Parathyroid adenoma (tissue), 2 donors: ENCODE data around the gene PTPN1.

Experiments
- H2AFZ ChIP-seq: fragments of 300-600 bp; sonication (generic); one replicate; pipeline ENCODE4 v1.7.0; 2017; ENCODE audit warnings: antibody characterized with exemption, mild to moderate bottlenecking
- H3K27ac ChIP-seq: fragments of 300-600 bp; sonication (generic); one replicate; pipeline ENCODE4 v1.7.0; 2017
- H3K27me3 ChIP-seq: fragments of 300-600 bp; sonication (generic); one replicate; pipeline ENCODE4 v1.7.0; 2017; ENCODE audit warnings: low read length; ENCODE audit not compliant: control insufficient read depth, insufficient read depth
- H3K36me3 ChIP-seq: fragments of 300-600 bp; sonication (generic); one replicate; pipeline ENCODE4 v1.7.0; 2017; ENCODE audit warnings: low read length; ENCODE audit not compliant: control insufficient read depth, insufficient read depth
- H3K4me1 ChIP-seq: fragments of 300-600 bp; sonication (generic); one replicate; pipeline ENCODE4 v1.7.0; 2017; ENCODE audit warnings: control low read depth
- H3K4me2 ChIP-seq: fragments of 300-600 bp; sonication (generic); one replicate; pipeline ENCODE4 v1.7.0; 2017; ENCODE audit warnings: low read length
- H3K4me3 ChIP-seq: fragments of 300-600 bp; sonication (generic); one replicate; pipeline ENCODE4 v1.7.0; 2017; ENCODE audit warnings: low read depth, low read length
- H3K79me2 ChIP-seq: fragments of 300-600 bp; sonication (generic); one replicate; pipeline ENCODE4 v1.7.0; 2017; ENCODE audit warnings: control low read depth
- H3K9ac ChIP-seq: fragments of 300-600 bp; sonication (generic); one replicate; pipeline ENCODE4 v1.7.0; 2017; ENCODE audit warnings: mild to moderate bottlenecking
- H3K9me3 ChIP-seq: fragments of 300-600 bp; sonication (generic); one replicate; pipeline ENCODE4 v1.7.0; 2017; ENCODE audit warnings: low read length; ENCODE audit not compliant: control insufficient read depth
- CTCF ChIP-seq: fragments of 300-600 bp; sonication (generic); IDR thresholded peaks from one replicate; pipeline ENCODE4 v1.7.0; 2017; ENCODE audit warnings: antibody characterized with exemption, mild to moderate bottlenecking
- donor health status: primary hyperparathyroidism.

The PTPN1 gene

GRCh38 chr20:50588034-50588736 is 78.0 kb downstream of the PTPN1 start:
- Histone ChIP-seq H3K4me3 (no peak overlapping the region), H3K4me2 (no peak overlapping the region), H3K27me3 (no peaks in the 10 kb centered on the region), H3K27ac (no peak overlapping the region), H3K9me3 (no peaks in the 10 kb centered on the region), H3K79me2 (peaks cover 8% of the 10 kb centered on the region), H3K4me1 (peaks cover 7% of the 10 kb centered on the region), H3K36me3 (no peaks in the 10 kb centered on the region), H3K9ac (no peak overlapping the region), H2AFZ (no peak overlapping the region)
- TF ChIP-seq CTCF: peak; percentile 77

- Histone ChIP-seq H3K27ac (no peak overlapping the region), H3K4me1 (peaks cover 3% of the 10 kb centered on the region), H3K4me2 (no peak overlapping the region), H2AFZ (no peak overlapping the region), H3K9me3 (no peaks in the 10 kb centered on the region), H3K36me3 (no peaks in the 10 kb centered on the region), H3K9ac (no peak overlapping the region), H3K27me3 (no peaks in the 10 kb centered on the region), H3K79me2 (no peaks in the 10 kb centered on the region), H3K4me3 (no peak overlapping the region)
- TF ChIP-seq CTCF: no peak
Measured at GRCh38 chr20:50589548-50590347, 79.6 kb downstream of the PTPN1 start.

- H3K27ac ChIP-seq: no peak overlapping the region
- no peak overlapping the region for H3K4me2 ChIP-seq
- H3K9me3 ChIP-seq: no peaks in the 10 kb centered on the region
- no peak overlapping the region for H2AFZ ChIP-seq
- no peaks in the 10 kb centered on the region for H3K36me3 ChIP-seq
- no peak for TF ChIP-seq CTCF
- H3K9ac ChIP-seq: no peak overlapping the region
- no peaks in the 10 kb centered on the region for H3K27me3 ChIP-seq
- H3K4me1 ChIP-seq: peaks cover 4% of the 10 kb centered on the region
- no peak overlapping the region for H3K4me3 ChIP-seq
- H3K79me2 ChIP-seq: no peaks in the 10 kb centered on the region
Measured at GRCh38 chr20:50590348-50590664, 80.1 kb downstream of the PTPN1 start.

- no peak for TF ChIP-seq CTCF
- Histone ChIP-seq H3K4me3 (no peak overlapping the region), H3K9me3 (no peaks in the 10 kb centered on the region), H3K4me1 (peaks cover 9% of the 10 kb centered on the region), H2AFZ (no peak overlapping the region), H3K9ac (no peak overlapping the region), H3K27me3 (no peaks in the 10 kb centered on the region), H3K79me2 (no peaks in the 10 kb centered on the region), H3K27ac (no peak overlapping the region), H3K4me2 (no peak overlapping the region), H3K36me3 (no peaks in the 10 kb centered on the region)
Measured at GRCh38 chr20:50591233-50591852, 81.2 kb downstream of the PTPN1 start.
